ENCODE measurements around the gene ZNF605. TPM values are rescaled to one million over a fixed set of nuclear protein-coding genes. Genes with fewer than 3 reads are reported as not detected.
"Not testable (repeated sequence)": the region's sequence is repeated elsewhere in the genome, so short reads cannot be mapped to it uniquely, and the experiment has no call there.

ZNF605 gene
- total RNA-seq, 1 experiment from 2014 or later: 19.3 TPM

DNA sequence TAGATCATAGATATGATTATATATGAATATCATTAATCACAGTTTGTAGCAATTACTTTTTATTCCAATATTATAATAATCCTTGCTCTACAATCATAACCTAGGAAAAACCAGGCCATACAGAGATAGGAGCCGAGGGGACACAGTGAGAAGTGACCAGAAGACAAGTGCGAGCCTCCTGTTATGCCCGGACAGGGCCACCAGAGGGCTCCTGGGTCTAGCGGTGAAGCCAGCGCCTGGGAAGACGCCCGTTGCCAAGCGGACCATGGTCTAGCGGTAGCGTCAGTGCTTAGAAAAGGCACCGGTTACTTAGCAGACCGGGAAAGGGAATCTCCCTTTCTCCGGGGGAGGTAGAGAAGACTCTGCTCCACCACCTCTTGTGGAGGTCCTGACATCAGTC, 20.8 kb upstream of the ZNF605 start:
- not testable (repeated sequence) for H3K27me3 Mint-ChIP-seq (ENCODE audit: low read depth); H3K79me2 ChIP-seq (ENCODE audit: insufficient read depth, low read length); H2BK5ac ChIP-seq (ENCODE audit: insufficient read length, low read length); H3T11ph ChIP-seq (ENCODE audit: low read length); H4K91ac ChIP-seq (ENCODE audit: insufficient read length, low read depth, low read length); H4K5ac ChIP-seq (ENCODE audit: insufficient read length, low read depth, low read length); H2BK15ac ChIP-seq (ENCODE audit: low read depth, low read length); H3K56ac ChIP-seq (ENCODE audit: insufficient read length, low read depth, low read length); H4K8ac ChIP-seq (replicated peaks; ENCODE audit: insufficient read length, low read depth, low read length); H2BK20ac ChIP-seq (ENCODE audit: low read depth, low read length, poor library complexity, severe bottlenecking); H3K23ac ChIP-seq (ENCODE audit: insufficient read length, low read depth, low read length); H4K20me1 ChIP-seq (ENCODE audit: control insufficient read depth, insufficient read depth, insufficient read length); H3K27ac ChIP-seq (ENCODE audit: insufficient read length, low read depth, low read length); H3K79me1 ChIP-seq (ENCODE audit: insufficient read depth, low read depth, low read length, poor library complexity, severe bottlenecking); H3K9ac ChIP-seq (ENCODE audit: extremely low read depth, insufficient read length, low read length); H2BK12ac ChIP-seq (ENCODE audit: insufficient read length, low read depth, low read length); H3K23me2 ChIP-seq (ENCODE audit: insufficient read length, low read depth, low read length, poor library complexity, severe bottlenecking); H3K4me1 ChIP-seq (ENCODE audit: insufficient read depth, low read length); H3K4me2 ChIP-seq (ENCODE audit: insufficient read depth, insufficient read length, low read length); H3K27ac Mint-ChIP-seq; H3K14ac ChIP-seq (ENCODE audit: insufficient read depth, low read length); H3K18ac ChIP-seq (ENCODE audit: insufficient read length, low read depth, low read length); H2BK120ac ChIP-seq (ENCODE audit: low read depth, low read length, poor library complexity, severe bottlenecking); H3K4me3 Mint-ChIP-seq; H3K4me1 Mint-ChIP-seq; H2AFZ ChIP-seq (ENCODE audit: low read length); H3K27me3 ChIP-seq (ENCODE audit: insufficient read depth, low read length); H3K4ac ChIP-seq (ENCODE audit: low read depth, low read length); H2AK5ac ChIP-seq (ENCODE audit: insufficient read length, low read length)
- H3K36me3 Mint-ChIP-seq (ENCODE audit: insufficient read depth in 1 of 3, low read depth in 3 of 3): peaks cover 11 to 34% (median 20%) of the 10 kb centered on the region in 3 experiments; a peak in 6 of 7 replicates
- peaks cover 54% of the 10 kb centered on the region for H3K9me3 ChIP-seq (ENCODE audit: control insufficient read depth, low read depth, low read length)
- DNase-seq: peak; percentile 74
- TF ChIP-seq, protein P1, sequence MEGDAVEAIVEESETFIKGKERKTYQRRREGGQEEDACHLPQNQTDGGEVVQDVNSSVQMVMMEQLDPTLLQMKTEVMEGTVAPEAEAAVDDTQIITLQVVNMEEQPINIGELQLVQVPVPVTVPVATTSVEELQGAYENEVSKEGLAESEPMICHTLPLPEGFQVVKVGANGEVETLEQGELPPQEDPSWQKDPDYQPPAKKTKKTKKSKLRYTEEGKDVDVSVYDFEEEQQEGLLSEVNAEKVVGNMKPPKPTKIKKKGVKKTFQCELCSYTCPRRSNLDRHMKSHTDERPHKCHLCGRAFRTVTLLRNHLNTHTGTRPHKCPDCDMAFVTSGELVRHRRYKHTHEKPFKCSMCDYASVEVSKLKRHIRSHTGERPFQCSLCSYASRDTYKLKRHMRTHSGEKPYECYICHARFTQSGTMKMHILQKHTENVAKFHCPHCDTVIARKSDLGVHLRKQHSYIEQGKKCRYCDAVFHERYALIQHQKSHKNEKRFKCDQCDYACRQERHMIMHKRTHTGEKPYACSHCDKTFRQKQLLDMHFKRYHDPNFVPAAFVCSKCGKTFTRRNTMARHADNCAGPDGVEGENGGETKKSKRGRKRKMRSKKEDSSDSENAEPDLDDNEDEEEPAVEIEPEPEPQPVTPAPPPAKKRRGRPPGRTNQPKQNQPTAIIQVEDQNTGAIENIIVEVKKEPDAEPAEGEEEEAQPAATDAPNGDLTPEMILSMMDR (conservative IDR thresholded peaks at IDR 0.05): peak; percentile 64
- no CpG with 5 or more reads among the region's 13 CpGs for WGBS (ENCODE audit: extremely low coverage, insufficient read length, low lambda C conversion rate)
- peaks cover 88 to 91% of the 10 kb centered on the region in 2 experiments for H3K9me3 Mint-ChIP-seq
